ENCODE measurements around the gene EXOC3L1. TPM values are rescaled to one million over a fixed set of nuclear protein-coding genes. Genes with fewer than 3 reads are reported as not detected.

EXOC3L1 gene
- total and polyA plus RNA-seq, 2 of the 13 experiments (the other 11 are each of a cell fraction or from before 2014, with no cell fraction given) = 0.12 TPM; not detected in 1

DNA sequence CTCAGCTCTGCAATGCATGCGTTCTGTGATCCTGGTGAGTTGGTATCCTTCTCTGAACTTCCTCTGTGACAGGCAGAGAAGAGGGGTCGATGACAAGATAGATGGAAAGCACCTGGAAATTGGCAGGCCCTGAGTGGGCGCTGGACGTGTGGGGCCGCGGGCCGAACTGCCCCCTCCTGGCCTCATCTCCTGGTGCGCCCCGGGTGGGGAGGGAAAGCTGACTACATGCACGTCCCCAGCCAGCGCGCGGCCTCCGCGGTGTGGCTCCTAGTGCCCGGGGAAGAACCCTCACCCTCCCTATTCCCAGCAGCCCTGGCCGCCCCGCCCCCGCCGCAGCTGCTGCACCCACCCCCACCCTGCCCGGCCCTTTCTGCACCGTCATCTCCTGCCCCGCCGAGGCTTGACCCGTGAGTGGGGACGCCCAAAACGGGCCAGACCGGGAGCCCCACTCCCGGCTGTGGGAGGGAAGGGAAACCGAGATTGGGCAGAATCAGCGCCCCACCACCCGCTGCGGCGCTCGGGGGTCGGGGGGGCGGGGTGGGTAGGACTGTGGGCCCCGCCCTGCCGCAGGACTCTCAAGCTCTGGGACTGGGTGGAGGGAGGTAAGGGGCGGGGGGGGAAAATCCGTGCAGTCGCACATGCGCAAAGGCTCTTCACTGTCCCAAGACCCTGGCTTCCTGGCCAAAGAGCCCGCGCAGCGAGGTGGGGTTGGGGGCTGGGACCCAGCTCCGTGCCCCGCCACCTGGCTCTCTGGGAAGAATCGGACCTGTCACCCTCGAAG is 19.6 kb downstream of the EXOC3L1 start, which contains the start of gene NOL3 (continued):
- TF ChIP-seq, protein P1, sequence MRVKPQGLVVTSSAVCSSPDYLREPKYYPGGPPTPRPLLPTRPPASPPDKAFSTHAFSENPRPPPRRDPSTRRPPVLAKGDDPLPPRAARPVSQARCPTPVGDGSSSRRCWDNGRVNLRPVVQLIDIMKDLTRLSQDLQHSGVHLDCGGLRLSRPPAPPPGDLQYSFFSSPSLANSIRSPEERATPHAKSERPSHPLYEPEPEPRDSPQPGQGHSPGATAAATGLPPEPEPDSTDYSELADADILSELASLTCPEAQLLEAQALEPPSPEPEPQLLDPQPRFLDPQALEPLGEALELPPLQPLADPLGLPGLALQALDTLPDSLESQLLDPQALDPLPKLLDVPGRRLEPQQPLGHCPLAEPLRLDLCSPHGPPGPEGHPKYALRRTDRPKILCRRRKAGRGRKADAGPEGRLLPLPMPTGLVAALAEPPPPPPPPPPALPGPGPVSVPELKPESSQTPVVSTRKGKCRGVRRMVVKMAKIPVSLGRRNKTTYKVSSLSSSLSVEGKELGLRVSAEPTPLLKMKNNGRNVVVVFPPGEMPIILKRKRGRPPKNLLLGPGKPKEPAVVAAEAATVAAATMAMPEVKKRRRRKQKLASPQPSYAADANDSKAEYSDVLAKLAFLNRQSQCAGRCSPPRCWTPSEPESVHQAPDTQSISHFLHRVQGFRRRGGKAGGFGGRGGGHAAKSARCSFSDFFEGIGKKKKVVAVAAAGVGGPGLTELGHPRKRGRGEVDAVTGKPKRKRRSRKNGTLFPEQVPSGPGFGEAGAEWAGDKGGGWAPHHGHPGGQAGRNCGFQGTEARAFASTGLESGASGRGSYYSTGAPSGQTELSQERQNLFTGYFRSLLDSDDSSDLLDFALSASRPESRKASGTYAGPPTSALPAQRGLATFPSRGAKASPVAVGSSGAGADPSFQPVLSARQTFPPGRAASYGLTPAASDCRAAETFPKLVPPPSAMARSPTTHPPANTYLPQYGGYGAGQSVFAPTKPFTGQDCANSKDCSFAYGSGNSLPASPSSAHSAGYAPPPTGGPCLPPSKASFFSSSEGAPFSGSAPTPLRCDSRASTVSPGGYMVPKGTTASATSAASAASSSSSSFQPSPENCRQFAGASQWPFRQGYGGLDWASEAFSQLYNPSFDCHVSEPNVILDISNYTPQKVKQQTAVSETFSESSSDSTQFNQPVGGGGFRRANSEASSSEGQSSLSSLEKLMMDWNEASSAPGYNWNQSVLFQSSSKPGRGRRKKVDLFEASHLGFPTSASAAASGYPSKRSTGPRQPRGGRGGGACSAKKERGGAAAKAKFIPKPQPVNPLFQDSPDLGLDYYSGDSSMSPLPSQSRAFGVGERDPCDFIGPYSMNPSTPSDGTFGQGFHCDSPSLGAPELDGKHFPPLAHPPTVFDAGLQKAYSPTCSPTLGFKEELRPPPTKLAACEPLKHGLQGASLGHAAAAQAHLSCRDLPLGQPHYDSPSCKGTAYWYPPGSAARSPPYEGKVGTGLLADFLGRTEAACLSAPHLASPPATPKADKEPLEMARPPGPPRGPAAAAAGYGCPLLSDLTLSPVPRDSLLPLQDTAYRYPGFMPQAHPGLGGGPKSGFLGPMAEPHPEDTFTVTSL (CRISPR knock-in tag; IDR thresholded peaks at IDR 0.05; ENCODE audit: borderline replicate concordance) = no peak
- TF ChIP-seq, protein P2, sequence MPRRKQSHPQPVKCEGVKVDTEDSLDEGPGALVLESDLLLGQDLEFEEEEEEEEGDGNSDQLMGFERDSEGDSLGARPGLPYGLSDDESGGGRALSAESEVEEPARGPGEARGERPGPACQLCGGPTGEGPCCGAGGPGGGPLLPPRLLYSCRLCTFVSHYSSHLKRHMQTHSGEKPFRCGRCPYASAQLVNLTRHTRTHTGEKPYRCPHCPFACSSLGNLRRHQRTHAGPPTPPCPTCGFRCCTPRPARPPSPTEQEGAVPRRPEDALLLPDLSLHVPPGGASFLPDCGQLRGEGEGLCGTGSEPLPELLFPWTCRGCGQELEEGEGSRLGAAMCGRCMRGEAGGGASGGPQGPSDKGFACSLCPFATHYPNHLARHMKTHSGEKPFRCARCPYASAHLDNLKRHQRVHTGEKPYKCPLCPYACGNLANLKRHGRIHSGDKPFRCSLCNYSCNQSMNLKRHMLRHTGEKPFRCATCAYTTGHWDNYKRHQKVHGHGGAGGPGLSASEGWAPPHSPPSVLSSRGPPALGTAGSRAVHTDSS (CRISPR knock-in tag; conservative IDR thresholded peaks at IDR 0.05) = no peak
- TF ChIP-seq NFE2L2 (IDR thresholded peaks at IDR 0.05; ENCODE audit: low read length) (peak; percentile 74), ZNF569 (CRISPR knock-in tag; IDR thresholded peaks at IDR 0.05; ENCODE audit: borderline replicate concordance) (no peak), ZFP41 (CRISPR knock-in tag; IDR thresholded peaks at IDR 0.05; ENCODE audit: borderline replicate concordance) (no peak), SMYD3 (CRISPR knock-in tag; IDR thresholded peaks at IDR 0.05) (no peak), BCL6 (CRISPR knock-in tag; IDR thresholded peaks at IDR 0.05) (0 out of 2 replicates have a peak, but pooled peaks have one; percentile 1), ZNF331 (CRISPR knock-in tag; IDR thresholded peaks at IDR 0.05) (peak; percentile 42; the same call in 1 of the 2 replicates), ZFP36L2 (CRISPR knock-in tag; IDR thresholded peaks at IDR 0.05) (no peak), TBX2 (CRISPR knock-in tag; IDR thresholded peaks at IDR 0.05; ENCODE audit: borderline replicate concordance) (no peak), MEF2D (CRISPR knock-in tag; IDR thresholded peaks at IDR 0.05) (0 out of 2 replicates have a peak, but pooled peaks have one; percentile 26), ZSCAN29 (CRISPR knock-in tag; conservative IDR thresholded peaks at IDR 0.05) (no peak), ZNF713 (CRISPR knock-in tag; IDR thresholded peaks at IDR 0.05) (peak; percentile 53; the same call in 1 of the 2 replicates)
- TF ChIP-seq, protein P3, sequence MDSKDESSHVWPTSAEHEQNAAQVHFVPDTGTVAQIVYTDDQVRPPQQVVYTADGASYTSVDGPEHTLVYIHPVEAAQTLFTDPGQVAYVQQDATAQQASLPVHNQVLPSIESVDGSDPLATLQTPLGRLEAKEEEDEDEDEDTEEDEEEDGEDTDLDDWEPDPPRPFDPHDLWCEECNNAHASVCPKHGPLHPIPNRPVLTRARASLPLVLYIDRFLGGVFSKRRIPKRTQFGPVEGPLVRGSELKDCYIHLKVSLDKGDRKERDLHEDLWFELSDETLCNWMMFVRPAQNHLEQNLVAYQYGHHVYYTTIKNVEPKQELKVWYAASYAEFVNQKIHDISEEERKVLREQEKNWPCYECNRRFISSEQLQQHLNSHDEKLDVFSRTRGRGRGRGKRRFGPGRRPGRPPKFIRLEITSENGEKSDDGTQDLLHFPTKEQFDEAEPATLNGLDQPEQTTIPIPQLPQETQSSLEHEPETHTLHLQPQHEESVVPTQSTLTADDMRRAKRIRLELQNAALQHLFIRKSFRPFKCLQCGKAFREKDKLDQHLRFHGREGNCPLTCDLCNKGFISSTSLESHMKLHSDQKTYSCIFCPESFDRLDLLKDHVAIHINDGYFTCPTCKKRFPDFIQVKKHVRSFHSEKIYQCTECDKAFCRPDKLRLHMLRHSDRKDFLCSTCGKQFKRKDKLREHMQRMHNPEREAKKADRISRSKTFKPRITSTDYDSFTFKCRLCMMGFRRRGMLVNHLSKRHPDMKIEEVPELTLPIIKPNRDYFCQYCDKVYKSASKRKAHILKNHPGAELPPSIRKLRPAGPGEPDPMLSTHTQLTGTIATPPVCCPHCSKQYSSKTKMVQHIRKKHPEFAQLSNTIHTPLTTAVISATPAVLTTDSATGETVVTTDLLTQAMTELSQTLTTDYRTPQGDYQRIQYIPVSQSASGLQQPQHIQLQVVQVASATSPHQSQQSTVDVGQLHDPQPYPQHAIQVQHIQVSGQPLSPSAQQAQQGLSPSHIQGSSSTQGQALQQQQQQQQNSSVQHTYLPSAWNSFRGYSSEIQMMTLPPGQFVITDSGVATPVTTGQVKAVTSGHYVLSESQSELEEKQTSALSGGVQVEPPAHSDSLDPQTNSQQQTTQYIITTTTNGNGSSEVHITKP (CRISPR knock-in tag; IDR thresholded peaks at IDR 0.05; ENCODE audit: low read depth) = peak; percentile 87
- TF ChIP-seq, protein P4, sequence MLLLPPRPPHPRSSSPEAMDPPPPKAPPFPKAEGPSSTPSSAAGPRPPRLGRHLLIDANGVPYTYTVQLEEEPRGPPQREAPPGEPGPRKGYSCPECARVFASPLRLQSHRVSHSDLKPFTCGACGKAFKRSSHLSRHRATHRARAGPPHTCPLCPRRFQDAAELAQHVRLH (CRISPR knock-in tag; IDR thresholded peaks at IDR 0.05; ENCODE audit: borderline replicate concordance, low read depth) = no peak; the same call in 1 of the 2 replicates
- TF ChIP-seq, protein P5, sequence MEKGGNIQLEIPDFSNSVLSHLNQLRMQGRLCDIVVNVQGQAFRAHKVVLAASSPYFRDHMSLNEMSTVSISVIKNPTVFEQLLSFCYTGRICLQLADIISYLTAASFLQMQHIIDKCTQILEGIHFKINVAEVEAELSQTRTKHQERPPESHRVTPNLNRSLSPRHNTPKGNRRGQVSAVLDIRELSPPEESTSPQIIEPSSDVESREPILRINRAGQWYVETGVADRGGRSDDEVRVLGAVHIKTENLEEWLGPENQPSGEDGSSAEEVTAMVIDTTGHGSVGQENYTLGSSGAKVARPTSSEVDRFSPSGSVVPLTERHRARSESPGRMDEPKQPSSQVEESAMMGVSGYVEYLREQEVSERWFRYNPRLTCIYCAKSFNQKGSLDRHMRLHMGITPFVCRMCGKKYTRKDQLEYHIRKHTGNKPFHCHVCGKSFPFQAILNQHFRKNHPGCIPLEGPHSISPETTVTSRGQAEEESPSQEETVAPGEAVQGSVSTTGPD (CRISPR knock-in tag; IDR thresholded peaks at IDR 0.05) = no peak

Measured in HepG2 (cell line).